MM.1S (cell line): ENCODE data around the gene KDM4B.

Experiments
- DNase-seq: peaks from one replicate; pipeline ENCODE4 v3.0.0-alpha.2; 2015
- H2AFZ ChIP-seq: fragments of 300-600 bp; sonication (generic); 2 replicates; pipeline ENCODE4 v1.6.0; 2016; ENCODE audit warnings: antibody characterized with exemption, low read length
- H3F3A ChIP-seq: fragments of 300-600 bp; sonication (generic); 2 replicates; pipeline ENCODE4 v1.6.1; 2016; ENCODE audit warnings: mild to moderate bottlenecking, antibody characterized with exemption, low read length, moderate library complexity, mixed read lengths; ENCODE audit not compliant: insufficient read depth
- H3K27ac ChIP-seq: fragments of 300-600 bp; sonication (generic); 2 replicates; pipeline ENCODE4 v1.5.1; 2016; ENCODE audit warnings: mild to moderate bottlenecking, low read length
- H3K27me3 ChIP-seq: fragments of 300-600 bp; sonication (generic); replicated peaks from 2 replicates; pipeline ENCODE4 v1.6.0; 2016; ENCODE audit warnings: low read length; ENCODE audit not compliant: insufficient read depth
- H3K36me3 ChIP-seq: fragments of 300-600 bp; sonication (generic); replicated peaks from 2 replicates; pipeline ENCODE4 v1.6.1; 2016; ENCODE audit warnings: mild to moderate bottlenecking, low read length, mixed read lengths; ENCODE audit not compliant: insufficient read depth
- H3K4me1 ChIP-seq: fragments of 300-600 bp; sonication (generic); 2 replicates; pipeline ENCODE4 v1.6.1; 2016; ENCODE audit warnings: low read length, mixed read lengths
- H3K4me2 ChIP-seq: fragments of 300-600 bp; sonication (generic); 2 replicates; pipeline ENCODE4 v1.6.0; 2016; ENCODE audit warnings: low read depth, low read length
- H3K4me3 ChIP-seq: fragments of 300-600 bp; sonication (generic); 2 replicates; pipeline ENCODE4 v1.5.1; 2016; ENCODE audit warnings: low read length, mixed read lengths
- H3K79me2 ChIP-seq: fragments of 300-600 bp; sonication (generic); 2 replicates; pipeline ENCODE4 v1.6.1; 2016; ENCODE audit warnings: mixed run types, low read length, mixed read lengths
- H3K9ac ChIP-seq: fragments of 300-600 bp; sonication (generic); 2 replicates; pipeline ENCODE4 v1.6.1; 2016; ENCODE audit warnings: low read length, mixed read lengths
- H3K9me2 ChIP-seq: fragments of 300-600 bp; sonication (generic); replicated peaks from 2 replicates; pipeline ENCODE4 v1.6.1; 2016; ENCODE audit warnings: mild to moderate bottlenecking, low read length, mixed read lengths; ENCODE audit not compliant: insufficient read depth
- H3K9me3 ChIP-seq: fragments of 300-600 bp; sonication (generic); replicated peaks from 2 replicates; pipeline ENCODE4 v1.6.1; 2016; ENCODE audit warnings: mild to moderate bottlenecking, low read length, mixed read lengths; ENCODE audit not compliant: insufficient read depth
- H4K20me1 ChIP-seq: fragments of 300-600 bp; sonication (generic); 2 replicates; pipeline ENCODE4 v1.6.1; 2016; ENCODE audit warnings: mild to moderate bottlenecking, low read length, moderate library complexity, mixed read lengths; ENCODE audit not compliant: insufficient read depth
- EZH2 ChIP-seq: fragments of 300-600 bp; sonication (generic); optimal IDR thresholded peaks from 2 replicates; pipeline ENCODE3; 2017; ENCODE audit warnings: low read depth, mild to moderate bottlenecking, antibody characterized with exemption, low read length, mixed read lengths
- EZH2phosphoT487 ChIP-seq: fragments of 300-600 bp; sonication (generic); IDR thresholded peaks from 2 replicates; pipeline ENCODE4 v1.6.1; 2018; ENCODE audit warnings: antibody characterized with exemption, low read length
- TF ChIP-seq, protein P1 (sequence below): fragments of 300-600 bp; sonication (generic); IDR thresholded peaks from 2 replicates; pipeline ENCODE4 v1.5.1; 2016; ENCODE audit warnings: antibody characterized with exemption, low read length, mixed read lengths

Gene KDM4B

GRCh38 chr19:5142725-5143097, 173.8 kb downstream of the KDM4B start:
- H3K27me3 ChIP-seq: no peaks in the 10 kb centered on the region
- no peaks in the 10 kb centered on the region for H3K4me1 ChIP-seq
- no peaks in the 10 kb centered on the region for H3K36me3 ChIP-seq
- no peak for DNase-seq
- H3F3A ChIP-seq: no peaks in the 10 kb centered on the region
- H3K9me2 ChIP-seq: no peaks in the 10 kb centered on the region
- H3K4me2 ChIP-seq: no peak overlapping the region
- no peak for TF ChIP-seq EZH2
- TF ChIP-seq EZH2phosphoT487: no peak
- TF ChIP-seq, protein P1, sequence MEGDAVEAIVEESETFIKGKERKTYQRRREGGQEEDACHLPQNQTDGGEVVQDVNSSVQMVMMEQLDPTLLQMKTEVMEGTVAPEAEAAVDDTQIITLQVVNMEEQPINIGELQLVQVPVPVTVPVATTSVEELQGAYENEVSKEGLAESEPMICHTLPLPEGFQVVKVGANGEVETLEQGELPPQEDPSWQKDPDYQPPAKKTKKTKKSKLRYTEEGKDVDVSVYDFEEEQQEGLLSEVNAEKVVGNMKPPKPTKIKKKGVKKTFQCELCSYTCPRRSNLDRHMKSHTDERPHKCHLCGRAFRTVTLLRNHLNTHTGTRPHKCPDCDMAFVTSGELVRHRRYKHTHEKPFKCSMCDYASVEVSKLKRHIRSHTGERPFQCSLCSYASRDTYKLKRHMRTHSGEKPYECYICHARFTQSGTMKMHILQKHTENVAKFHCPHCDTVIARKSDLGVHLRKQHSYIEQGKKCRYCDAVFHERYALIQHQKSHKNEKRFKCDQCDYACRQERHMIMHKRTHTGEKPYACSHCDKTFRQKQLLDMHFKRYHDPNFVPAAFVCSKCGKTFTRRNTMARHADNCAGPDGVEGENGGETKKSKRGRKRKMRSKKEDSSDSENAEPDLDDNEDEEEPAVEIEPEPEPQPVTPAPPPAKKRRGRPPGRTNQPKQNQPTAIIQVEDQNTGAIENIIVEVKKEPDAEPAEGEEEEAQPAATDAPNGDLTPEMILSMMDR: no peak
- H3K9me3 ChIP-seq: no peaks in the 10 kb centered on the region
- no peaks in the 10 kb centered on the region for H3K79me2 ChIP-seq
- H3K27ac ChIP-seq: no peak overlapping the region
- no peak overlapping the region for H3K4me3 ChIP-seq
- H4K20me1 ChIP-seq: no peaks in the 10 kb centered on the region
- H2AFZ ChIP-seq: no peak overlapping the region
- H3K9ac ChIP-seq: no peak overlapping the region

DNA sequence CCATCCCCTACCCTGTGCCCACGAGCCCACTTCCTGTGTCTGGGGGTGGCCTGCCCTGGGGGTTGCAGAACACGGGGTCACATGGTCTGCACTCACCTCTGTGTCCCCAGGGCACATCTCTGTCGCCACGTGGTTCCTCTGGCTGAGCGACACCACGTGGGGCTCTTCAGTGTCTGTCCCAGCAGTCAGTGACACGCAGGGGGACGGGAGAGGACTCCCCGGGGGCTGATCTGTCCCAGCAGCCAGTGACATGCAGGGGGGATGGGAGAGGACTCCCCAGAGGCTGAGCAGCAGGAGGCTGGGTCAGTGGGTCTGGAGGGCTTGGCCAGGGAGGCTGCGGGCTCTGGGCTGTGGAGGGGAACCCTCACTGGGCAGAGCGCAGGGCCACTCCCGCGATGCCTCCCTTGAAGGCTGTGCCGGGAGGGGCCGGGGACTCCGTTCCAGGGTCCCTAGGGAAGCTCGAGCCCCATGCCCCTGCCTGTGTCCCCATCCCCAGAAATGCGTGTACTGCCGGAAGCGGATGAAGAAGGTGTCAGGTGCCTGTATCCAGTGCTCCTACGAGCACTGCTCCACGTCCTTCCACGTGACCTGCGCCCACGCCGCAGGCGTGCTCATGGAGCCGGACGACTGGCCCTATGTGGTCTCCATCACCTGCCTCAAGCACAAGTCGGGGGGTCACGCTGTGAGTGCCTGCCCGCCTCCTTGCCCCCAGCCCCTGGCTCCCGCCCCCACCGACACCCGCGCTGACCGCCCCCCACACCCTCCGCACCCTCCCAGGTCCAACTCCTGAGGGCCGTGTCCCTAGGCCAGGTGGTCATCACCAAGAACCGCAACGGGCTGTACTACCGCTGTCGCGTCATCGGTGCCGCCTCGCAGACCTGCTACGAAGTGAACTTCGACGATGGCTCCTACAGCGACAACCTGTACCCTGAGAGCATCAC, 174.8 kb downstream of the KDM4B start:
- Histone ChIP-seq H3K27me3 (no peaks in the 10 kb centered on the region), H3K27ac (no peak overlapping the region), H3K9me2 (no peaks in the 10 kb centered on the region), H4K20me1 (no peaks in the 10 kb centered on the region), H3K36me3 (no peaks in the 10 kb centered on the region), H3K9ac (no peak overlapping the region), H3K4me2 (no peak overlapping the region), H3F3A (no peaks in the 10 kb centered on the region), H3K9me3 (no peaks in the 10 kb centered on the region), H2AFZ (no peak overlapping the region), H3K79me2 (no peaks in the 10 kb centered on the region), H3K4me3 (no peak overlapping the region), H3K4me1 (no peaks in the 10 kb centered on the region)
- DNase-seq: no peak
- TF ChIP-seq, protein P1: no peak
- TF ChIP-seq EZH2phosphoT487 (no peak), EZH2 (no peak)

DNA sequence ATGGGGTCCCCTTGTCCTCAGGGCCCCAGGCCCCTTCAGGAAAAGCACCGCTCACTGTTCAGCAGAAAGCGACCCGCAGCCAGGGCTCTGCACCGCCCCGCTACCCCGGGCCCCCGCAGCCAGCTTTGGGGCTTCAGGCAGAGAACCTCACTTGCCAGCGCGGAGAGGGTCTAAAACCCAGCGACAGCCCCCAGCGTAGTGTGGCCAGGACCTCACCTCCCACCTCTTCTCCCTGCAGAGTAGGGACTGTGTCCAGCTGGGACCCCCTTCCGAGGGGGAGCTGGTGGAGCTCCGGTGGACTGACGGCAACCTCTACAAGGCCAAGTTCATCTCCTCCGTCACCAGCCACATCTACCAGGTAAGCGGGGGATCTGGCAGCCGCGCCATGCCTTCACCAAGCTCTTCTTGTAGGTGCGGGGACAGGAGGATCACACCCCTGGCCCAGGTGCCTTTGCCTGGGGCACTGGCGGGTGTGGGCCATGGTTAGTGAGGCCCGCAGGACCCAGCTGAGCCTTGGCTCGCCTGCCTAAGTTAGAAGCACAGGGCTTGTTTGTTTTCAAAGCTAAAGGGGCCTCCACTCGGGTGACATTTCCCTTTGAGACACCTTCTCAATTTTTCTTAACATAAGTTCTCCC, 175.7 kb downstream of the KDM4B start:
- Histone ChIP-seq H3K4me1 (no peaks in the 10 kb centered on the region), H3K9me3 (no peaks in the 10 kb centered on the region), H3K9ac (no peak overlapping the region), H3K79me2 (no peaks in the 10 kb centered on the region), H4K20me1 (no peaks in the 10 kb centered on the region), H3K36me3 (no peaks in the 10 kb centered on the region), H3K4me2 (no peak overlapping the region), H3F3A (no peaks in the 10 kb centered on the region), H3K9me2 (no peaks in the 10 kb centered on the region), H3K4me3 (no peak overlapping the region), H3K27ac (no peak overlapping the region), H3K27me3 (no peaks in the 10 kb centered on the region), H2AFZ (no peak overlapping the region)
- DNase-seq: no peak
- TF ChIP-seq, protein P1: no peak
- TF ChIP-seq EZH2phosphoT487 (no peak), EZH2 (no peak)
